GM12801 (cell line): ENCODE measurements around the gene ESCO1.
A peak's percentile ranks its signal among the peaks of the same experiment; 100 is the strongest.

ENCODE experiments used
- TF ChIP-seq, protein P1 (sequence below): IDR thresholded peaks from one replicate; pipeline ENCODE4 v1.5.1; 2011; ENCODE audit warnings: control low read depth; ENCODE audit not compliant: insufficient read length; ENCODE audit errors: extremely low read depth

The ESCO1 gene, protein sequence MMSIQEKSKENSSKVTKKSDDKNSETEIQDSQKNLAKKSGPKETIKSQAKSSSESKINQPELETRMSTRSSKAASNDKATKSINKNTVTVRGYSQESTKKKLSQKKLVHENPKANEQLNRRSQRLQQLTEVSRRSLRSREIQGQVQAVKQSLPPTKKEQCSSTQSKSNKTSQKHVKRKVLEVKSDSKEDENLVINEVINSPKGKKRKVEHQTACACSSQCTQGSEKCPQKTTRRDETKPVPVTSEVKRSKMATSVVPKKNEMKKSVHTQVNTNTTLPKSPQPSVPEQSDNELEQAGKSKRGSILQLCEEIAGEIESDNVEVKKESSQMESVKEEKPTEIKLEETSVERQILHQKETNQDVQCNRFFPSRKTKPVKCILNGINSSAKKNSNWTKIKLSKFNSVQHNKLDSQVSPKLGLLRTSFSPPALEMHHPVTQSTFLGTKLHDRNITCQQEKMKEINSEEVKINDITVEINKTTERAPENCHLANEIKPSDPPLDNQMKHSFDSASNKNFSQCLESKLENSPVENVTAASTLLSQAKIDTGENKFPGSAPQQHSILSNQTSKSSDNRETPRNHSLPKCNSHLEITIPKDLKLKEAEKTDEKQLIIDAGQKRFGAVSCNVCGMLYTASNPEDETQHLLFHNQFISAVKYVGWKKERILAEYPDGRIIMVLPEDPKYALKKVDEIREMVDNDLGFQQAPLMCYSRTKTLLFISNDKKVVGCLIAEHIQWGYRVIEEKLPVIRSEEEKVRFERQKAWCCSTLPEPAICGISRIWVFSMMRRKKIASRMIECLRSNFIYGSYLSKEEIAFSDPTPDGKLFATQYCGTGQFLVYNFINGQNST

DNA sequence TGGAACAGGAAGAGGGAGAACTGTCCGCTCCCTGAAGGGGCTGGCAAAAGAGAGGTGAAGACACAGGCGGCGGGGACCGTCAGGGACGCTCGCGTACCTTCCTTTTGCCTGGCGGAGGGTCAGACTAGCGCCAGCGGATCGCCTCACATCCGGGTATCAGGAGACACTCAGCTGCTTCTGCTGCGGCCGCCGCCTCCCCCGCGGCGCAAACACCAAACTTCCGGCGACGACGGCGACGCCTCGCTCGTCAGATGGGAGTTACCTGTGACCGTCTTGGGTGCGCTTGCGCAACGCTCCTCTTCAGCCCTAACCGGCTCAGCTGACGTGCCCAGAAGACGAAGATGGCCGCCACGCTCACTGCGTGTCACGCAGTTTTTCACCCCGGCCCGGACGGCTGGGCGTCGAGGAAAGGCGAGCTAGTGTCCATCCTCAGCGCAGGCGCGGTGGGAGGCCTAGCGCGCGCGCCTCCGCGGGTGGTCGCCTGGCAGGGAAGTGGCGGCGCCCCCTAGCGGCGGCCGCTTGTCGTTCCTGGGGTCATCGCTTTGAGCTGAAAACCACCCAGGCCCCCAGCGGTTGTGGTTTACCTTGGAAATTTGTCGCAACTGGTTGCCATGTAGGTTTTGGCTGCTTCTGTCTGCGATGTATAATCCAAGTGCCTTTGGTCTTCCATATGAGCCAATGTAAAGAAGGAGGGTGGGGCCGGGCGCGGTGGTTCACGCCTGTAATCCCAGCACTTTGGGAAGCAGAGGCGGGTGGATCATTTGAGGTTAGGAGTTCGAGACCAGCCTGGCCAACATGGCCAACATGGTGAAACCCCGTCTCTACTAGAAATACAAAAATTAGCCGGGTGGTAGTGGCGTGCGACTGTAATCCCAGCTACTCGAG is at the start of gene ESCO1:
Gene ESCO1 (minus strand): TSS at position 179 of the 885 bp plus-strand sequence. CDS start 25,861 bp downstream, outside the sequence.
- TF ChIP-seq, protein P1, sequence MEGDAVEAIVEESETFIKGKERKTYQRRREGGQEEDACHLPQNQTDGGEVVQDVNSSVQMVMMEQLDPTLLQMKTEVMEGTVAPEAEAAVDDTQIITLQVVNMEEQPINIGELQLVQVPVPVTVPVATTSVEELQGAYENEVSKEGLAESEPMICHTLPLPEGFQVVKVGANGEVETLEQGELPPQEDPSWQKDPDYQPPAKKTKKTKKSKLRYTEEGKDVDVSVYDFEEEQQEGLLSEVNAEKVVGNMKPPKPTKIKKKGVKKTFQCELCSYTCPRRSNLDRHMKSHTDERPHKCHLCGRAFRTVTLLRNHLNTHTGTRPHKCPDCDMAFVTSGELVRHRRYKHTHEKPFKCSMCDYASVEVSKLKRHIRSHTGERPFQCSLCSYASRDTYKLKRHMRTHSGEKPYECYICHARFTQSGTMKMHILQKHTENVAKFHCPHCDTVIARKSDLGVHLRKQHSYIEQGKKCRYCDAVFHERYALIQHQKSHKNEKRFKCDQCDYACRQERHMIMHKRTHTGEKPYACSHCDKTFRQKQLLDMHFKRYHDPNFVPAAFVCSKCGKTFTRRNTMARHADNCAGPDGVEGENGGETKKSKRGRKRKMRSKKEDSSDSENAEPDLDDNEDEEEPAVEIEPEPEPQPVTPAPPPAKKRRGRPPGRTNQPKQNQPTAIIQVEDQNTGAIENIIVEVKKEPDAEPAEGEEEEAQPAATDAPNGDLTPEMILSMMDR: peak; percentile 47

DNA sequence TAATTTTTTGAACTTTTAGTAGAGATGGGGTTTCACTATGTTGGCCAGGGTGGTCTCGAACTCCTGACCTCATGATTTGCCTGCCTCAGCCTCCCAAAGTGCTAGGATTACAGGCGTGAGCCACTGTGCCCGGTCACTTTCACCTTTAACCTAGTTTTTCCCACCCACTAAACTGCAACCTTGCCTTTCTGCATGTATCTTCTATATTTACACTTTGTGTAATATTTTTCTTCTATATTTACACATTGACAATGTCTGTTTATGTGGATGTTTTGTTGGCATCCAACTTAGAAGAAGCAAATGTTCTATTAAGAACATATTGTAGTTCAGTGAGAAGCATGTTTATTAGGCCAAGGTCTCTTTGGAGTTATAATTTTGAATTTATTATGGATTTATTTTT is 38.3 kb upstream of the ESCO1 start:
- TF ChIP-seq, protein P1: no peak

DNA sequence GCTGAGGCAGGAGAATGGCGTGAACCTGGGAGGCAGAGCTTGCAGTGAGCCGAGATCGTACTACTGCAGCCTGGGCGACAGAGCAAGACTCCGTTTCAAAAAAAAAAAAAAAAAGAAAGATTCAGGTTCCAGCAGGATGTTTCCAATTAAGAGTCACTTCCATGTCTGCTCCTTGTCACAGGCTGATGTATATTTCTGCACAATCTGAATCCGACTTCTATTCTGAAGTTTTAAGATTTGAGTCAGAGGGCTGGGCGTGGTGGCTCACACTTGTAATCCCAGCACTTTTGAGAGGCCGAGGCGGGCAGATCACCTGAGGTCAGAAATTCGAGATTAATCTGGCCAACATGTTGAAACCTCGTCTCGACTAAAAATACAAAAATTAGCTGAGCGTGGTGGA is 36.3 kb upstream of the ESCO1 start:
- TF ChIP-seq, protein P1: no peak

DNA sequence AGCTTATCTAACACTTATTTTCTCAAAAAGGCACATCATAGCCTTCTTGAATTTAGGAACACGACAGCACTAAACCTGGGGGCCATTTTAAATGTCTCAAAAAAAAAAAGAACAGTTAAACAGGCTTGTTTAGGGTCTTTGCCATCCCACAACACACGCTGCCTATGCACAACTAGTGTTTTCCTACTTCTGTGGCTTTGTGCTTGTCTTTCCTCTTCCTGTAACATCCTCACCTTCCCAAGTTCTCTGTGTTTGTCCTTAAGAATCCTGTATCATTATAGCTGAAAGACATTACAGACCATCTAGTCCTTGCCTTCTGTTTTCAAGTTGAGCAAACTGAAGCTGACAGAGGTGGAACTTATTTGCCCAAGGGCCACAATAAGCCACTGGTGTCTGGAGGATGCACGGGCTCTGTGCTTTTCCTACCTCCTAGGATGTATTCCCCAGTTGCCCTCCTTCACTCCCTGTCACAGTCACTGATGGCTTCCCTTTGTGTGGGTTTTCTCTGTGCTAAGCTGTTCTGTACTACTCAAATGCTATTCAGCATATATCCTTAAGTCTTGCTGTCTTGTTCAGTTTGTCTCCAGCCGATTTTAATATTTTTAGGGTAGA is 34.2 kb upstream of the ESCO1 start:
- TF ChIP-seq, protein P1: no peak

DNA sequence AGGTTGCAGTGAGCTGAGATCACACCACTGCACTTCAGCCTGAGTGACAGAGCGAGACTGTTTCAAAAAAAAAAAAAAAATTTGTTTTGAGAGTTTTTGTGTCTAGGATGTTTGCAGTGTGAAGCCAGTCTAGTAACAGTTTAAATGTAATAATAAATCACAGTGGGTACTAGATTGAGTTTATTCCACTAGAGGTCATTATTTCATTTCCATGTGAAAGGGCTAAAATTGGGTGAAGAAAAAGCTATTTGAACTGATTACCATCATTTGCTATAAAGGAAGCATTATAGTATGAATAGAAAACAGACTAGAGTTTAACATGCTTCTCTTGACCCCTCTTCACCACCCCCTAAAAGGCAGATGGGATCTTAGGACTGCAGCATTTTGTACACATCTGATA is 31.9 kb upstream of the ESCO1 start:
- TF ChIP-seq, protein P1: no peak

DNA sequence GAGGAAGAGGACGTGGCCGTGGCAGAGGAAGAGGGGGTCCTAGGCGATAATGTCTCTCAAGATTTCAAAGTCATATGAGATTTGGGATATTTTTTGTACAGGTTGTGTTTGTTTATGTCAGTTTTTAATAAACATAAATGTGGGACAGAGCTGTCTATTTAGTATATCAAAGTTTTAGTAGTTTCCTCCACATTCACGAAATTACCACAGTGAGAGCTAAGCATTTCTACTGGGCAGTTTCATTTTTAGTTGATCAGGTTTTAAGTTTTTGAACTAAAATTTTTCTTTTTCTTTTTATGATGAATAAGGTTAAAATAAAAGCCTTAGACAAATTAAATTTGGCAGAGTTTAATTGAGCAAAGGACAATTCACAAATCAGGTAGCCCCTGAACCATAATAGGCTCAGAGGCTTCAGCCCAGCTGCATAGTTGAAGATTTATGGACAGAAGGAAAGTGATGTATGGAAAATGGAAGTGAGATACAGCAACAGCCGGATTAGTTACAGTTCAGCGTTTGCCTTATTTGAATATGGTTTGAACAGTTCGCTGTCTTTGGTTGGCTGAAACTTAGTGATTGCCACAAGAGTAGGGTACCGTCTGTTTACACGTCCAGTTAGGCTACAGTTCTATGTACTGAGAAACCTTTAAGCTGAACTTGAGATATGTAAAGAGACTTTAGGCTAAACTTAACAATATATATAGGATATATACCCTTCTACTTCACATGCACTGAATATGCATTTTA is 28.8 kb upstream of the ESCO1 start:
- TF ChIP-seq, protein P1: no peak
